ENCODE measurements around the gene CFHR4. TPM values are rescaled to one million over a fixed set of nuclear protein-coding genes. Genes with fewer than 3 reads are reported as not detected.
"Not testable (repeated sequence)": the region's sequence is repeated elsewhere in the genome, so short reads cannot be mapped to it uniquely, and the experiment has no call there.

Gene CFHR4
- total RNA-seq, 1 donor from 2014 or later, result not detected

DNA sequence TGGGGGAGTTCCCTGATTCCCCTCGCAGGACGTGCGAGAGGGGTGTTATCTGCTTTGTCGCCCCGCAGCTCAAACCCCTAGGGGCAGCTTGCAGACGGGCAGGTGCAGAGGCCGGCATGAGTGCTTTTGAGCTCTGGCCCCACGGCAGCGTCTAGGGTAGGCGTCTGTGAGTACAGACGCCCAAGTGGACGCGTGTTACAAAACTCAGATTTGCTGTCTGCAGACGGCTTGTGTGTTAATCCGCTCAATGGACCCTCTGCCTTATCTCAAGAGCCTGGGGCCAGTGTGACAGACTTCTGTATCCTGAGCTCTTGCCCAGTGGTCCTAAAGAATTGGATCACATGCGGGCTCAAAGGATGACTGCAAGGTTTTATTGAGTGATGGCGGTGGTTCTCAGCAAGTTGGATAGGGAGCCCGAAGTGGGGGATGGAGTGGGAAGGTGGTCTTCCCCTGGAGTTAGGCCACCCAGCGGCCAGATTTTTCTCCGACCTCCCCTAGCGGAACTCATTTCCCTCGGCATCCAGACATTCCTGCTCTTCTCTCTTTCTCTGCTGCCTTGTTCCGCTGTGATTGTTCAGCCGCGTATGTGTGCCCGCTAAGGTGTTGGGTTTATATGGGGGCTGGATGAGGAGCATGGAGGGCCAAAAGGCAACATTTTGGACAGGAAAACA, 9.4 kb downstream of the CFHR4 start:
- Mint-ChIP-seq H3K27me3 (ENCODE audit: unreplicated experiment) (peaks cover 32% of the 10 kb centered on the region), H3K4me3 (ENCODE audit: unreplicated experiment) (no peak overlapping the region), H3K9me3 (ENCODE audit: unreplicated experiment) (no peaks in the 10 kb centered on the region), H3K27ac (ENCODE audit: unreplicated experiment) (no peak overlapping the region), H3K4me1 (ENCODE audit: unreplicated experiment) (no peaks in the 10 kb centered on the region), H3K36me3 (ENCODE audit: unreplicated experiment) (no peaks in the 10 kb centered on the region)
- TF ChIP-seq, protein P1, sequence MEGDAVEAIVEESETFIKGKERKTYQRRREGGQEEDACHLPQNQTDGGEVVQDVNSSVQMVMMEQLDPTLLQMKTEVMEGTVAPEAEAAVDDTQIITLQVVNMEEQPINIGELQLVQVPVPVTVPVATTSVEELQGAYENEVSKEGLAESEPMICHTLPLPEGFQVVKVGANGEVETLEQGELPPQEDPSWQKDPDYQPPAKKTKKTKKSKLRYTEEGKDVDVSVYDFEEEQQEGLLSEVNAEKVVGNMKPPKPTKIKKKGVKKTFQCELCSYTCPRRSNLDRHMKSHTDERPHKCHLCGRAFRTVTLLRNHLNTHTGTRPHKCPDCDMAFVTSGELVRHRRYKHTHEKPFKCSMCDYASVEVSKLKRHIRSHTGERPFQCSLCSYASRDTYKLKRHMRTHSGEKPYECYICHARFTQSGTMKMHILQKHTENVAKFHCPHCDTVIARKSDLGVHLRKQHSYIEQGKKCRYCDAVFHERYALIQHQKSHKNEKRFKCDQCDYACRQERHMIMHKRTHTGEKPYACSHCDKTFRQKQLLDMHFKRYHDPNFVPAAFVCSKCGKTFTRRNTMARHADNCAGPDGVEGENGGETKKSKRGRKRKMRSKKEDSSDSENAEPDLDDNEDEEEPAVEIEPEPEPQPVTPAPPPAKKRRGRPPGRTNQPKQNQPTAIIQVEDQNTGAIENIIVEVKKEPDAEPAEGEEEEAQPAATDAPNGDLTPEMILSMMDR (IDR thresholded peaks at IDR 0.05), result no peak
- no peak for DNase-seq (ENCODE audit: extremely low spot score, unreplicated experiment)

DNA sequence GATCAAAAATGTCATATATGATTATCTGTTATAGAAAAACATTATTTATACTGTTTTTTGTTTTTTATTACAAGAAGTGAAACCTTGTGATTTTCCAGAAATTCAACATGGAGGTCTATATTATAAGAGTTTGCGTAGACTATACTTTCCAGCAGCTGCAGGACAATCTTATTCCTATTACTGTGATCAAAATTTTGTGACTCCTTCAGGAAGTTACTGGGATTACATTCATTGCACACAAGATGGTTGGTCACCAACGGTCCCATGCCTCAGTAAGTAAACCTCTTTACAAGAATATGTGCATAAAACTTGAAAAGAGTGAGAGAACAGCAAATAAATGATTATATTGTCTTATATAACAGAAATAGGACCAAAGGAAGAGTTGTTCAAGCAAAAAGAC, 14.5 kb downstream of the CFHR4 start:
- TF ChIP-seq, protein P1 (IDR thresholded peaks at IDR 0.05), result peak; percentile 10
- Mint-ChIP-seq H3K4me1 (ENCODE audit: unreplicated experiment) (no peaks in the 10 kb centered on the region), H3K27me3 (ENCODE audit: unreplicated experiment) (peaks cover 31% of the 10 kb centered on the region), H3K36me3 (ENCODE audit: unreplicated experiment) (no peaks in the 10 kb centered on the region), H3K4me3 (ENCODE audit: unreplicated experiment) (no peak overlapping the region), H3K9me3 (ENCODE audit: unreplicated experiment) (no peaks in the 10 kb centered on the region), H3K27ac (ENCODE audit: unreplicated experiment) (no peak overlapping the region)
- DNase-seq (ENCODE audit: extremely low spot score, unreplicated experiment), result no peak

DNA sequence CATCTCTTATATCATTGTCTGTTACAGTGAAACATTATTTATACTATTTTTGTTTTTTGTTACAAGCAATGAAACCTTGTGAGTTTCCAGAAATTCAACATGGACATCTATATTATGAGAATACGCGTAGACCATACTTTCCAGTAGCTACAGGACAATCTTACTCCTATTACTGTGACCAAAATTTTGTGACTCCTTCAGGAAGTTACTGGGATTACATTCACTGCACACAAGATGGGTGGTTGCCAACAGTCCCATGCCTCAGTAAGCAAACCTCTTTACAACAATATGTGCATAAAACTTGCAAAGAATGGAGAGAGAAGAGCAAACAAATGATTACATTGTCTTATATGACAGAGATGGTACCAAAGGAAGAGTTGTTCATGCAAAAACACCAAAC, 22.4 kb downstream of the CFHR4 start:
- H3K27ac Mint-ChIP-seq (ENCODE audit: unreplicated experiment), result no peak overlapping the region
- H3K4me1 Mint-ChIP-seq (ENCODE audit: unreplicated experiment), result peaks cover 4% of the 10 kb centered on the region
- DNase-seq (ENCODE audit: extremely low spot score, unreplicated experiment), result no peak
- peaks cover 11% of the 10 kb centered on the region for H3K27me3 Mint-ChIP-seq (ENCODE audit: unreplicated experiment)
- H3K4me3 Mint-ChIP-seq (ENCODE audit: unreplicated experiment), result no peak overlapping the region
- H3K36me3 Mint-ChIP-seq (ENCODE audit: unreplicated experiment), result no peaks in the 10 kb centered on the region
- TF ChIP-seq, protein P1 (IDR thresholded peaks at IDR 0.05), result no peak
- no peaks in the 10 kb centered on the region for H3K9me3 Mint-ChIP-seq (ENCODE audit: unreplicated experiment)

DNA sequence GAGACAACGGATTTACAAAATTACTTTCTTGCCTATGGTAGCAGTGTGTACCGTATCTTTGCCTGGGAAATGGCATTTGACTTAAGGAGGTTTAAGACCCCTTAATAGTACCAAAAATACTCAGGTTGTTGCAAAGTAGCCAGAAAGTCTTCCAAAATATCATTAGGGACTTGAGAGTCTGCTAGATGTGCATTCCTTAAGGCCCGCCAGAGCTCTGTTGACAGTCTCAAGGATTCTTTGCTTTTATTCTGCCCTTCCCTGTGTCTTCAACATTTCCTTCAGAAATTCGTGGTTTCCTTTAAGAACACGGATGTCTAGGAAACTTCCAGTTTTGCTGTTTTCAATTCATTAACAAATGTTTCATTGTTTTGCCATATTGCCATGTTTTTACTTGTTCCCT, 24.4 kb downstream of the CFHR4 start:
- H3K9me3 Mint-ChIP-seq (ENCODE audit: unreplicated experiment); H3K4me1 Mint-ChIP-seq (ENCODE audit: unreplicated experiment); DNase-seq (ENCODE audit: extremely low spot score, unreplicated experiment); H3K4me3 Mint-ChIP-seq (ENCODE audit: unreplicated experiment); H3K27ac Mint-ChIP-seq (ENCODE audit: unreplicated experiment); H3K36me3 Mint-ChIP-seq (ENCODE audit: unreplicated experiment): not testable (repeated sequence)
- peaks cover 12% of the 10 kb centered on the region for H3K27me3 Mint-ChIP-seq (ENCODE audit: unreplicated experiment)

DNA sequence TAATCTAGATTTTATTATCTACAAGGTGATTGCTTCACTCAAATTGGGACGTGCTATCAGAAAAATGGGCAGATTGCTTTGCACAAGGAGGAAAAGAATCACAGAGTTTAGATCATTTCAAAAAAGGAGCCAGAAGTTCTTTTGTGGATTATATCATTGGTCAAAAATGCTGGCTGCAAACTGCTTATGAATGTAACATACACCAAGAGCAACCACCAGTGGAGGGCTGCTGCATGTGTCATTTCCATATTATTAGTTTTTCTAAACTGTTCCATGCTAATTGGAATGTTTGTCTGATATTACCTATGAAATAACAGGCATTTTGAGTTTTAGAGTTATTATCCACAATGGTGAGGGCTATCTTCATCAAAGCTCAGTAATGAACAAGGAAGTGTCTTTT, 39.0 kb downstream of the CFHR4 start:
- not testable (repeated sequence) for H3K4me1 Mint-ChIP-seq (ENCODE audit: unreplicated experiment); H3K36me3 Mint-ChIP-seq (ENCODE audit: unreplicated experiment); H3K4me3 Mint-ChIP-seq (ENCODE audit: unreplicated experiment)

DNA sequence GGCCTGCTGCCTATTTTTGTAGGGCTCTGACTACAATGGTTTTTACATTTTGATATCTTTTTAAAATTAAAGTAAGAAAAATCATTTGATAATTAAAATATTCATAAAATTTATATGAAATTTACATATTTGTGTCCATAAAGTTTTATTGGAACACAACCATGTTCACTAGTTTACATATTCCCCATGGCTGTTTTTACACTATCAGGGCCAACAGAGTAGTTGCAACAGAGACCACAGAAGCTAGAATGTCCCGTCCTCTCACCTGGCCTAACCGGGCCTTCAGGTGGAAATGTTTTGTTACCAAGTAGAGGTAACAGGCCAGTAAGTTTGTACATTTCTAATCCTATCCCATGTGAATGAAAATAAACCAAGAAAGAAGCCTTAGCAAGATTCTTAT, 45.0 kb downstream of the CFHR4 start:
- not testable (repeated sequence) for H3K4me3 Mint-ChIP-seq (ENCODE audit: unreplicated experiment)

More for the DNA sequence above, 39.0 kb downstream of the CFHR4 start:
- not testable (repeated sequence) for H3K27me3 Mint-ChIP-seq (ENCODE audit: unreplicated experiment); DNase-seq (ENCODE audit: extremely low spot score, unreplicated experiment); H3K27ac Mint-ChIP-seq (ENCODE audit: unreplicated experiment); H3K9me3 Mint-ChIP-seq (ENCODE audit: unreplicated experiment)

More for the DNA sequence above, 45.0 kb downstream of the CFHR4 start:
- not testable (repeated sequence) for H3K27me3 Mint-ChIP-seq (ENCODE audit: unreplicated experiment); H3K4me1 Mint-ChIP-seq (ENCODE audit: unreplicated experiment); H3K36me3 Mint-ChIP-seq (ENCODE audit: unreplicated experiment); H3K27ac Mint-ChIP-seq (ENCODE audit: unreplicated experiment); H3K9me3 Mint-ChIP-seq (ENCODE audit: unreplicated experiment); DNase-seq (ENCODE audit: extremely low spot score, unreplicated experiment)
